GM18909 (cell line): ENCODE measurements around the gene RASGEF1C.

Experiments used
- ATAC-seq: cut with Tn5 transposase; IDR thresholded peaks from one replicate; pipeline ENCODE4 v1.9.1; 2021; ENCODE audit warnings: mild to moderate bottlenecking; ENCODE audit not compliant: unreplicated experiment, poor library complexity

The RASGEF1C gene

DNA sequence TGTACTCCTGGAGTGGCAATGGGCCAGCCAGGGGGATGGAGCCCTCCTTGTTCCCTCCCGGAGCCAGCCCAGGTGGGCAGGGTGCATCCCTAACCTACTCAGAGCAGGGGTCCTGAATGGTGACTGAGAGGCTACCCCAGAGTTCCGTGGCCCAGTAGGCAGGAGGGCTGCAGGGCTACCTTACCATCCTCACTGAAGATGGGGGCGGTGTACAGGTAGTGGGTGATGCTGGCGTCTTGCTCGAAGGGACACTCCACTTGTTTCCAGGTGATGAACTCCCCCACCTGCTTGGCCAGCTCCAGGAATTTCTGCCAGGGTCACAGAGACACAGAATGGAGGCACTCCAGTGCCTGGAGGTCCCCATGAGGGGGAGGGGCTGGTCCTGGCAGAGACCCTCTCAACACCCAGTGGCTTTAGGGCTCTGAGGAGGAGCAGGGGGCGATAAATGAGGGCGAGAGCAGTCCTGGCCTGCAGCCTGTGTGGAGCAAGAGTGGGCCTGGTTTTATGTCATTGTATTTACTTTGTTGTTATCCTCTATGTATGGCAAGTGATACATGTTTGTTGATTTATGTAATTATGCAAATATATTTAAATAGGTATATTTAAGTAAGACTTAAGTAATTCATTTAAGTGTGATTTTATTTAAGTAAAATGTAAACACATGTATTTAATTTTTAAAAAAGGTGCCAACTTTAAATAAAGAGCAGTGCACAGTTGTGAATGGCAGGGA is 97.6 kb downstream of the RASGEF1C start:
- no peak for ATAC-seq

DNA sequence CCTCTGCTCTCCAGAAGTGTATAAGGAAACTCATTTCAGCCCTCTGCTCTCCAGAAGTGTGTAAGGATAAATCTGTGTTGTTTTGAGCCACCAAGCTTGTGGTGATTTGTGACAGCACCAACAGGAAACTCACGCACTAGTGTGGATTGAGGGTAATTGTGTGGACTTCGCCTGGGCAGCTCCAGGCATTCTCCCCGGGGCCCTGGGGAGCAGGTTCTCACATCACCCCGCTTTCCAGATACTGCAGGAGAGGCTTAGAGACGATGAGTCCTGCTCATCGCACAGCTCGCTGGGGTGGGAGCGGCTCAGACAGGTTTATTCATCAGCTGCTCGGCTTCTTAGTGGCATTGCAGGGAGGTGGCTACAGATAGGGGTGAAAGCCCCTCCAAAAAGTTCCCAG is 99.1 kb downstream of the RASGEF1C start:
- ATAC-seq, result no peak

GRCh38 chr5:180107005-180107404 is 102.0 kb downstream of the RASGEF1C start:
- no peak for ATAC-seq

GRCh38 chr5:180105827-180106312 is 103.1 kb downstream of the RASGEF1C start:
- ATAC-seq, result no peak

DNA sequence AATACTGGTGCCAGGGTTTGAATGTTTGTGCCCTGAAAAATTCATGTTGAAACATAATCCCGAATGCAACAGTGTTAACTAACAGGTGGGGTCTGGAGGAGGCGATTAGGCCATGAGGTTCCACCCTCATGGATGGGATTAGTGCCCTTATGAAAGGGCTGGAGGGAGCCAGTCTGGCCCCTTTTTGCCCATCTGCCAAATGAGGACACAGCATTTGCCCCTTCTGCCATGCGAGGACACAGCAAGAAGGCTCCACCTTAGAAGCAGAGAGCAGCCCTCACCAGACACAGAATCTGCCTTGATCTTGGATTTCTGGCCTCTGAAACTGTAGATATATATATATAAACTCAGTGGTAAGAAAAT is 104.9 kb downstream of the RASGEF1C start:
- ATAC-seq, result no peak

- ATAC-seq, result no peak
Observed at GRCh38 chr5:180103487-180104167, 105.4 kb downstream of the RASGEF1C start.

DNA sequence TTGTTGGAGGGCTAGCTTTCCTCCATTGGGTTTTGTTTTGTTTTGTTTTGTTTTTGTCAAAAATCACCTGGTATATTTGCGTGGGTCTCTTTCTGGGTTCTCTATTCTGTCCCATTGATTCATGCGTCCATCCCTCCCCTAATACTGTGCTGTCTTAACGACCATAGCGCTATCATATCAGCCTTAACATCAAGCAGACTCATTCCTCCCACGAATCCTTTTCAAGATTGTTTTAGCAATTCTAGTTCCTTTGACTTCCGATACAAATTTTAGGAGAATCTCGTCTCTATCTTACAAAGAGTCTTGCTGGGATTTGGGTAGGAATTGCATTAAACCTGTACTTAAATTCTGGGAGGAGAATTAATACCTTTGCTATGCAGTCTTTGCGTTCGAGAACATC is 106.4 kb downstream of the RASGEF1C start:
- no peak for ATAC-seq

DNA sequence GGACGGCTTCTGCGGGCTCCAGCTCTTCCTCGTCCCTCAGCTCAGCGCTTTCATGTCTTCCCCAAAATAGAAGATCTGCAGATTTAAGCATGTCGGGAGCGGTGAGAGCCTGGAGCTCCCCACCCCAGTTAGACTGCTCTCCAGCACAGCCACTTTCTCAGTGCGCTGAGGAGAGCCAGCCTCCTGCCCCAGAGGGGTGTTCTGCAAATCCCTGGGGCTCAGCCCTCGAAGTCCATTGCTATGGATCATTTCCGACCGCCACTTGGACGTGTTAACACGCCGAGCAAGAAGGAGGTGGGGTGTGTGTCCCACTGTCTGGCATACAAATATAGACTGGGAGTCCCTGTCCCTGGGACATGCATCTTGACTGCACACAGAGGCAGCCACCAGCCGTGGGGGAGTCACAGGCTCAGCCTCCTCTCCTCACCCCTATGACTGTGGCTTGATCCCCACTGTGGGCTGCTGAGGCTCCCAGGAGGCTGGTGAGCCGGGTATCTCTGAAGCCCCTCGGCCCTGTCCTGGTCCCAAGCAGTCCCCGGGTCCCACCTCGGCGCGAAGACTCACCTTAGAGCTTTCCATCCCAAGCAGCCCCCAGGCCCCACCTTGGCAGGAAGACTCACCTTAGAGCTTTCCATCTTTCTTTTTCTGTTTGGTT is 107.4 kb downstream of the RASGEF1C start:
- ATAC-seq, result no peak

- no peak for ATAC-seq
Observed at GRCh38 chr5:180100621-180101450, 108.2 kb downstream of the RASGEF1C start.

DNA sequence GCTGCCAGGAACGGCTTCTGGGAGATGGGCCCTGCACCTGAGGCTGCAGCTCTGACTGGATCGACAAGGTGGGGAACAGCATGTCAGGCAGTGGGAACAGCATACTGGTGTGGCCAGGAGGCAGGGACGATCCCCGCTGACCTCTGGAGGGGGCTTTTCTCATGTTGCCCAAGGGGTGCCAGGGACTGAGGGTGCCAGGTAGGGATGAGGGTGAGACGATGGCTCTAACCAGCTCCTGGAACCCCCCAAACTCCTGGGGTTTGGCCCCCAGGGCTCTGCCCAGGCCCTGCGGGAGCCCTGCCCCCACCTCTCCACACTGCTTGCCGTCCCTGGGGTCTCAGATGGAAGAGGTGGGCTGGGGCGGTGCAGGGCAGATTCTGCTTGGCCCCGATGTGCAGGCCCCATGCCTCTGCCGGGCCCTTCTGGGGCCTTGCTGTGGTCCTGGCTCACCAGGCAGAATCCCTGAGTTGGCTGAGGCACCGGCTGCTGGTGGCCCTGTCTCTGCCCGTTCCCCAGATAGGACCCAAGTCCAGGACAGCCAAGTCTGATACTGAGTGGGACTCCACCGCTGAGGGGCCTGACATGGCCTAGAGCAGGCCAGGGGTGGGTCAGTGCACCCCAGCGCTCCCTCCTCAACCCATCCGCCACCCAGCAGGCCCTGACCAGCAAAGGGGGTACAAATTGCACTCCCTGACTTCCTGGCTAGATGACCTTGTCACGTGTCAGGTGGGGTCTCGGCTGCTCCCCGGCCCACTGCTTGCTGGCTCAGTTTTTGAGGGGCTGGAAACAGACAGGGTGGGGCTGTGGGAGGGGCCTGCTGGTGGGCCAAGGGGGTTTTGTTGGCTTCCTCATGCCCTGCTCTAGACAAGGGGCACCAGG is 109.0 kb downstream of the RASGEF1C start:
- no peak for ATAC-seq

GRCh38 chr5:180098991-180099732 is 109.8 kb downstream of the RASGEF1C start:
- no peak for ATAC-seq

DNA sequence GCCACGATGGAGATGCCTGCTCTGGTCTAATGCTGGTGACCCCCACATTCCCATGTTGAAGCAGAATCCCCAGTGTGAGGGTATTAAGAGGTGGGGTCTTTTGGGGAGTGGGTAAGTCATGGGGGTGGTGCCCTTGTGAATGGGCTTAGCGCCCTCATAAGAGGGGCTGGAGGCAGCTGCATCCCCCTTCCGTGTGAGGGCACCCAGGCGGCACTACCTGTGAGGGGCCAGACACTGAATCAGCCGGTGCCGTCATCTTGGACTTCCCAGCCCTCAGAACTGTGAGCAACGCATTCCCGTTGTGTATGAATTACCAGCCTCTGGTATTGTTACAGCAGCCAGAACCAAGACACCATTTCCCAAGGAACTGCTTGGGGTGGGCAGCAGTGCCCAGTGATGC is 110.5 kb downstream of the RASGEF1C start:
- no peak for ATAC-seq

DNA sequence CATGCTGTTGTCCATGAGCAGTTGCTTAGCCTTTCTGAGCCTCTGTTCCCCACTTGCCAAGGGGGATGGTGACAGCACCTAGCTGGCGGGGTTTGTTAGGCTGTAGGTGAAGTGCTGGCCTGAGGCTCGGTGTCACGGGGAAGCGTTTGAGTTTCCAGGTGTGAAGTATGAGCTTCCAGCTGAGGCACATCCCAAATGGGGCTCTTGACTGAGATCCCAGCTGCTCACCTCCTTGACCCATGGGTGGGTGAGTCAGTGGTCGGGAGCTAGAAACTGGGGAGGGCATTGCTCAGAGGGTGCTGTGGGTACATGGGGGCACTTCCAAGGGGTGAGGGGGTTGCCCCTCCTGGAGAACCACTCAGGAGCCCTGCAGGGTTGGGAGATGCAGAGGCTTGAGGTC is 111.1 kb downstream of the RASGEF1C start:
- ATAC-seq, result no peak

DNA sequence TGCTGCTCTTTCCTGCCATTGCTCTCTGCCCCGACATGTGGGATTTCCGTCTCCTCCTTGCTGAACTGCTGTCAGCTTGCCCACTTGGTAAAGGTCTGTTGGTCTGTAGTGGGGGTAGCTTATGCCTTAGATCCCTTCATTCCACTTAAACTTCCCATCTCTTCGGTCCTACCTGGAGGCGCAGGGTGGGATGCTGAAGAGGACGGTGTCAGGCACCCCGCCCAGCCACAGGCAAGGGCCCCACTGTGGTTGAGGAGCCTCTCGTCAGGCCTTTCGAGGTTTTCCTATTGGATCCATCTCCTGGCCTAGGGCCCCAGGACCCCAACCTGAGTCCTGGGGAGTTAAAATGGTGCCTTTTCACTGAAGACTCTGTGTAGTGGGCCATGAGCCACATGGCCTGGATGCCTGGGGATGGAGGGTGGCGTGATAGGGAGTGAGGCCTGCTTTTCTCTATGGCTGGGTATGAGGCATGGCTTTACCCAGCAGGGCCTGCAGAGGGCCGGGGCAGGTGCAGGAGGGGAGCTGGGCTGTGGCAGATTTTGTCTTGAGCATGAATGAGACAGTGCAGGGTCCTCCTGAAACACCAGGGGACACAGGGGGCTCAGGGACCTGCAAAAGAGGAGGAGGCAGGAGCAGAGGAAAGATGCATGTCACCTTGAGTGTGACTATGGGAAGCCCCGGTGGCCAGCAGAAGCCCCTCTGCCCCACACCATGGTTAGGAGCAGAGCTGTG is 111.7 kb downstream of the RASGEF1C start:
- ATAC-seq, result no peak

GRCh38 chr5:180096616-180097015 is 112.4 kb downstream of the RASGEF1C start:
- ATAC-seq, result no peak

GRCh38 chr5:180095545-180095944 is 113.5 kb downstream of the RASGEF1C start:
- no peak for ATAC-seq

DNA sequence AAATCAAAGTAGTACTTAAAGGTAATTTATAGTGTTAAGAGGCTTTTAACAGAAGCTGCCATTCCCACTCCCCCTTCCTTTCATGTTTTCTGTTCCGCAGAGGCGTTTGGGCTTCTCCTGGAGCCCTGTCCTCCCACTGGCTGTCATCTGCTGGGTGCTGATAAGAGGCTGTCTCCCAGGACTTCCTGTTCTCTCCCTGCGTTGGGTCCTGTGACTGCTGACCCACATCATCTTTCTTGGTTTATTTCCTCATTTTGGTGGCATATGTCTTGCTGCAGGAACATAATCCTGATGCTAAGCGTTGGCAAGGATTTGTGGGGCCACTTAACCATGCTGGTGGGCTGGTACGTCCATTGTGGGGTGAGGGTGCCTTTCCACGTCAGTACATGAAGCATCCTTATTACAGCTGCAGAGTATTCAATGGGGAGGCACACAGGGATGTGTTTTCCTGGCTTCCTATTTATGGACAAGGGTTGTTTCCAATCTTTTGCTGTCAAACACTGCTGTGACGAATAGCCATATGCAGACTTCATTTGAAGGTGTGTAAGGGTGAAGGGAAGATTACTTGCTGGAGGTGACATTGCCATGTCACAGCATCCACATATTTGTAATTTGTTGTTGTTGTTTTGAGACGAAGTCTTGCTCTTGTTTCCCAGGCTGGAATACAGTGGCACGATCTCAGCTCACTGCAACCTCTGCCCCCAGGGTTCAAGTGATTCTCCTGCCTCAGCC is 115.2 kb downstream of the RASGEF1C start:
- no peak for ATAC-seq

- ATAC-seq, result no peak
Observed at GRCh38 chr5:180093241-180093640, 115.8 kb downstream of the RASGEF1C start.
